Dedifferentiated amniotic fluid mesenchymal stem cell (primary cell): Measurements from ENCODE around the gene MINDY4.

Experiments used
- DNase-seq: peaks from one replicate; pipeline ENCODE4 v3.0.0-alpha.2; 2016; ENCODE audit errors: extremely low spot score

The MINDY4 gene

GRCh38 chr7:30771174-30771879 is at the start of gene MINDY4:
MINDY4 (plus strand) TSS chr7:30771417; CDS start chr7:30771494, 77 bp downstream.
- peak; percentile 49 for DNase-seq

GRCh38 chr7:30722187-30722586 is 49.0 kb upstream of the MINDY4 start:
- DNase-seq, result no peak

- no peak for DNase-seq
Measured at GRCh38 chr7:30722671-30723070, 48.5 kb upstream of the MINDY4 start.

GRCh38 chr7:30723776-30724175 is 47.4 kb upstream of the MINDY4 start:
- DNase-seq, result no peak

GRCh38 chr7:30726296-30727006 is 44.8 kb upstream of the MINDY4 start:
- no peak for DNase-seq

- no peak for DNase-seq
Measured at GRCh38 chr7:30727061-30727945, 43.9 kb upstream of the MINDY4 start.

GRCh38 chr7:30728591-30729100 is 42.6 kb upstream of the MINDY4 start:
- no peak for DNase-seq

- no peak for DNase-seq
Measured at GRCh38 chr7:30729642-30730041, 41.6 kb upstream of the MINDY4 start.

- DNase-seq, result no peak
Measured at GRCh38 chr7:30730097-30730496, 41.1 kb upstream of the MINDY4 start.

- DNase-seq, result no peak
Measured at GRCh38 chr7:30730996-30731395, 40.2 kb upstream of the MINDY4 start.

GRCh38 chr7:30731581-30731980 is 39.6 kb upstream of the MINDY4 start:
- no peak for DNase-seq

- no peak for DNase-seq
Measured at GRCh38 chr7:30732606-30733005, 38.6 kb upstream of the MINDY4 start.

GRCh38 chr7:30733216-30733615 is 38.0 kb upstream of the MINDY4 start:
- DNase-seq, result no peak

GRCh38 chr7:30733691-30734090 is 37.5 kb upstream of the MINDY4 start:
- no peak for DNase-seq

- DNase-seq, result no peak
Measured at GRCh38 chr7:30734497-30734896, 36.7 kb upstream of the MINDY4 start.

GRCh38 chr7:30735631-30736030 is 35.6 kb upstream of the MINDY4 start:
- no peak for DNase-seq

GRCh38 chr7:30736291-30736690 is 34.9 kb upstream of the MINDY4 start:
- no peak for DNase-seq

- DNase-seq, result no peak
Measured at GRCh38 chr7:30738026-30738915, 32.9 kb upstream of the MINDY4 start.

GRCh38 chr7:30739691-30740090 is 31.5 kb upstream of the MINDY4 start:
- no peak for DNase-seq

GRCh38 chr7:30740417-30741181 is 30.6 kb upstream of the MINDY4 start:
- peak; percentile 61 for DNase-seq
